NT2/D1 (cell line): ENCODE results near the gene STYXL2.

Source experiments
- DNase-seq: peaks from one replicate; pipeline ENCODE4 v3.0.0-alpha.2; 2011; ENCODE audit warnings: low read depth, low spot score
- H3K27me3 ChIP-seq: 2 replicates; pipeline ENCODE4 v1.6.0; 2011; ENCODE audit warnings: mild to moderate bottlenecking; ENCODE audit not compliant: insufficient read length, insufficient read depth
- H3K36me3 ChIP-seq: 2 replicates; pipeline ENCODE4 v1.6.1; 2011; ENCODE audit warnings: mild to moderate bottlenecking, low read length, mixed read lengths; ENCODE audit not compliant: insufficient read depth, insufficient read length
- H3K4me1 ChIP-seq: 2 replicates; pipeline ENCODE4 v1.5.1; 2011; ENCODE audit not compliant: insufficient read depth, insufficient read length
- H3K4me3 ChIP-seq: 2 replicates; pipeline ENCODE4 v1.5.1; 2011; ENCODE audit warnings: low read depth; ENCODE audit not compliant: insufficient read length
- H3K9ac ChIP-seq: 2 replicates; pipeline ENCODE4 v1.6.0; 2011; ENCODE audit warnings: low read depth; ENCODE audit not compliant: insufficient read length
- H3K9me3 ChIP-seq: 2 replicates; pipeline ENCODE4 v1.5.1; 2011; ENCODE audit warnings: mild to moderate bottlenecking, low read length; ENCODE audit not compliant: insufficient read depth
- SUZ12 ChIP-seq: IDR thresholded peaks from 2 replicates; pipeline ENCODE4 v1.6.1; 2011; ENCODE audit not compliant: insufficient read length, insufficient read depth; ENCODE audit errors: extremely low read depth
- YY1 ChIP-seq: IDR thresholded peaks from 2 replicates; pipeline ENCODE4 v1.6.1; 2011; ENCODE audit not compliant: insufficient read length, insufficient read depth
- ZNF274 ChIP-seq: IDR thresholded peaks from 2 replicates; pipeline ENCODE4 v1.6.1; 2011; ENCODE audit warnings: mild to moderate bottlenecking, low read depth, low read length

The STYXL2 gene

GRCh38 chr1:167081594-167082156, 12.2 kb upstream of the STYXL2 start:
- DNase-seq = no peak
- no peaks in the 10 kb centered on the region for H3K36me3 ChIP-seq
- H3K4me3 ChIP-seq = no peak overlapping the region

DNA sequence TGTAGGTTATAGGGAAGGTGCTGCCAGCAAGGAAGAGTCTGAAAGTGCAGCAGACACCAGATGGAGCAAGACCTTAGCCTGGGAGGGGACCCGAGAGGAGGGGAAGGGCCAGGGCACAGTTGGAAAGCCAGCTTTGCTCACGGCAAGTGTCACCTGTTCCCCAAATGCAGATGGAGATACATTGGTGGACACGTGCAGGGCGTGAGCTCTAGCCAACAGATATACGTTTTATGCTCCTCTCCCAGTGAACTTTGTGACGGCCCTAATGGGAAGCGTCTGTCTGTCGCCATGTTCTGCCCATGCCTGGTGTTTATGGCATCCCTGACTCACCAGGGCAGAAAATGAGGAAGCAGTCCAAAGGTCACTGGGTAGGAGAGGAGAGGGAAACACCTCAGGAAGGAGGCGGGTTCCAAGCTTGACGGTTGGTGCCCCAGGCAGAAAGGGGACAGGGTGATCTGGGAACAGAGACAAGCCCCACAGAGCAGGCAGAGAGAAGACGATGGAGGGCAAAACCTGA, 11.3 kb upstream of the STYXL2 start:
- TF ChIP-seq SUZ12 (no peak), YY1 (no peak), ZNF274 (no peak)
- no peak overlapping the region for H3K4me3 ChIP-seq
- no peaks in the 10 kb centered on the region for H3K4me1 ChIP-seq
- no peaks in the 10 kb centered on the region for H3K36me3 ChIP-seq
- H3K9me3 ChIP-seq = peaks cover 20% of the 10 kb centered on the region
- H3K27me3 ChIP-seq = no peaks in the 10 kb centered on the region
- DNase-seq = no peak
- no peak overlapping the region for H3K9ac ChIP-seq

More at GRCh38 chr1:167081594-167082156, 12.2 kb upstream of the STYXL2 start:
- Histone ChIP-seq H3K27me3 (no peaks in the 10 kb centered on the region), H3K9ac (no peak overlapping the region), H3K4me1 (no peaks in the 10 kb centered on the region), H3K9me3 (peaks cover 20% of the 10 kb centered on the region)
- TF ChIP-seq ZNF274 = no peak
- TF ChIP-seq YY1 = no peak
- no peak for TF ChIP-seq SUZ12

DNA sequence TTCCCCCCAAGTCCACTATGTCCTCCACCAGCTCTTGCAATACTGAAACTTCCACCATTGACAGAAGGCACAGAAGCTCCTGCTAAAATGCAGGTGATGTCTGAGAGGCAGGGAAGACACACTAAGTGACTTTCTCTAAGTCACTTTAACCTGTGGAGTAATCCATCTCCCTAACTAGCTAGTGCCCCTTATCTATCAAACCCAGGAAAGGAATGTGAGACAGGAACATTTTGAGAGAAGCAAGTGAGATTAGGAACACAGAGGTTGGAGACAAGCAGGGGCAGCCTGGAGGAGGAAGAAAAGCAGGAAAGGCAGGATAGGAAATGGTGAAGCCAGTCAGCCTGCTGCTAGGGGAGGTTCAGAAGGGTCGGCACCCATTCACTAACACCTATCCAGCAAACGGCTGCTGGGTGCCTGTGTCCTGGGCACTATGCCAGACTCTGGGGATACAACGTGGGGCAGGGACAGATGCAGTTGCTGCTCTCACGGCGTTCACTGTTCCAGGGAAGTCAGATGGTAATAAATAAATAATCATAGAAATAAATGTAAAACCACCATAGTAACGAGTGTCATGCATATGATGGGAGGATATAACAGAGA, 10.7 kb upstream of the STYXL2 start:
- H3K9ac ChIP-seq = no peak overlapping the region
- H3K27me3 ChIP-seq = no peaks in the 10 kb centered on the region
- H3K4me3 ChIP-seq = no peak overlapping the region
- TF ChIP-seq ZNF274 (no peak), YY1 (no peak), SUZ12 (no peak)
- no peak for DNase-seq
- H3K4me1 ChIP-seq = no peaks in the 10 kb centered on the region
- H3K36me3 ChIP-seq = no peaks in the 10 kb centered on the region
- H3K9me3 ChIP-seq = peaks cover 20% of the 10 kb centered on the region

- TF ChIP-seq SUZ12 (no peak), YY1 (no peak), ZNF274 (no peak)
- Histone ChIP-seq H3K36me3 (no peaks in the 10 kb centered on the region), H3K27me3 (no peaks in the 10 kb centered on the region), H3K4me1 (no peaks in the 10 kb centered on the region), H3K9me3 (peaks cover 20% of the 10 kb centered on the region), H3K9ac (no peak overlapping the region), H3K4me3 (no peak overlapping the region)
- DNase-seq = no peak
Measured at GRCh38 chr1:167083871-167084270, 10.0 kb upstream of the STYXL2 start.

DNA sequence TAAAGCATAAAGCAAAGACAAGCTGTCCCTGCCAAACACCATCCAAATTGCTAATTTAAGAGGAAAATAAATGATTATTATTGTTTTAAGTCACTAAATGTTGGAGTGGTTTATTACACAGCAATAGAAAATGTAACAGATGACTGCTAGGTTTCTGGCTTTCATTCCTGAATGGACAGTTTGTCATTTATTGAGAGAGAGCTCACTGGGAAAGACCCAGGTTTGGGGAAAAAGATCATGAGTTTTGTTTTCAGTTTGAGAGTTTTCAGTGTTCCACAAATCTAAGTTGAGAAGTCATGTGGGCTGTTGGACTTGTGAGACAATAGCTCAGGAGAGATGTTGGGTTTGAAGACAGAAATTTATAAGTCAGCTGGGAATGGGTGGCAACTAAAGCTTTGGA, 9.1 kb upstream of the STYXL2 start:
- H3K4me1 ChIP-seq = no peaks in the 10 kb centered on the region
- no peak overlapping the region for H3K9ac ChIP-seq
- H3K9me3 ChIP-seq = peaks cover 20% of the 10 kb centered on the region
- DNase-seq = no peak
- no peaks in the 10 kb centered on the region for H3K36me3 ChIP-seq
- H3K4me3 ChIP-seq = no peak overlapping the region
- H3K27me3 ChIP-seq = no peaks in the 10 kb centered on the region
- TF ChIP-seq ZNF274 = no peak
- TF ChIP-seq SUZ12 = no peak
- no peak for TF ChIP-seq YY1

DNA sequence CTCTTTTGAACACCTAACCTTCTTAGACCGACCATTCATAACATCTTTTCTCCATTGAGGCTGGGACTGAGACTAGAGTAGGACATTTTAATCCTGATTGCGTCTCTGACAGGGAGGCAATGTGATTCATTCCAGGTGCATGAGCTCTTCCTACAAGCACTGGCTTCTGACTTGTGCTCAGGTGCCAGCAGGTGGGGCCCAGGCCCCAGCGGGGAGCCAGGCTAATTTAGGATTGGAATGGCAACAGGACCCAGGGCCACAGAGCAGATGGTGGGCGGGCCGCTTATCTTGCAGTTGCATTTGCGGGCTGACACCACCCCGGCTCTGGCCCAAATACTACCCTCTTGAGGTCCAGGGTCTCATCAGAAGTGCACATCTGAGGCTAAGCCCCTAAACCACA, 7.8 kb upstream of the STYXL2 start:
- no peaks in the 10 kb centered on the region for H3K4me1 ChIP-seq
- DNase-seq = no peak
- no peak for TF ChIP-seq ZNF274
- no peak for TF ChIP-seq SUZ12
- TF ChIP-seq YY1 = no peak

DNA sequence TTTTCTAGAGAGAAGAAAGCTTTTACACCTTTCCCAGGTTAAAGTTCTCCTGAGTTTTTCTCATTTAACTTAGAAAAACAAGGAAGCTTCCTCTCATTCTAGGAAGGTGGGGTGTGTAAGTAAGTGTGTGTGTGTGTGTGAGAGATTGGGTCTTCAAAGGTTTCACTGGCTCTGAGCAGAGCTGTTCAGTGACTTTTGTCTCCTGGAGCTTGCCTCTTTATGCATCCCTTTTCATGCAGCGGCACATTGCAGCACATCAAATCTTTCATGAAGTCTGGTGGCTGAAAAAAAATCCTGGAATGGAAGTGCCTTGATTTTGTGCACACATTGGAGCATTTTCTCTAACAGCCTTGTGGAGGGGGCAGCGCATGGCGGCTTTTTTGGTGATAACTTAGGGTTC, 7.1 kb upstream of the STYXL2 start:
- Histone ChIP-seq H3K9ac (no peak overlapping the region), H3K36me3 (no peaks in the 10 kb centered on the region), H3K9me3 (peaks cover 20% of the 10 kb centered on the region), H3K27me3 (no peaks in the 10 kb centered on the region), H3K4me3 (no peak overlapping the region), H3K4me1 (no peaks in the 10 kb centered on the region)
- DNase-seq = no peak
- TF ChIP-seq YY1 (no peak), ZNF274 (no peak), SUZ12 (no peak)

More for the DNA sequence above, 7.8 kb upstream of the STYXL2 start:
- H3K9ac ChIP-seq = no peak overlapping the region
- no peak overlapping the region for H3K4me3 ChIP-seq
- H3K9me3 ChIP-seq = peaks cover 20% of the 10 kb centered on the region
- no peaks in the 10 kb centered on the region for H3K27me3 ChIP-seq
- H3K36me3 ChIP-seq = no peaks in the 10 kb centered on the region
